Stimulated activated CD8-positive, alpha-beta memory T cell treated with anti-CD3 and anti-CD28 coated beads, Interleukin-4, amount 100 ng/mL, for 1 hour (primary cell): ENCODE measurements around the gene THBS2.
"Not testable (repeated sequence)": the region's sequence is repeated elsewhere in the genome, so short reads cannot be mapped to it uniquely, and the experiment has no call there.

ENCODE experiments used
- DNase-seq, 2 donors: peaks; one replicate each; pipeline ENCODE4 v3.0.0-alpha.2; 2020; ENCODE audit warnings: low read depth in 2 of 2, low spot score in 1 of 2

THBS2 gene

GRCh38 chr6:169232507-169232931, 21.1 kb downstream of the THBS2 start:
- no peak for DNase-seq

GRCh38 chr6:169231790-169232506, 21.7 kb downstream of the THBS2 start:
- no peak for DNase-seq

- DNase-seq, result no peak
Observed at GRCh38 chr6:169230946-169231789, 22.5 kb downstream of the THBS2 start.

- no peak for DNase-seq
Observed at GRCh38 chr6:169230322-169230665, 23.4 kb downstream of the THBS2 start.

- no peak for DNase-seq
Observed at GRCh38 chr6:169229615-169230321, 23.9 kb downstream of the THBS2 start.

- DNase-seq, result no peak
Observed at GRCh38 chr6:169227116-169227515, 26.5 kb downstream of the THBS2 start.

- no peak for DNase-seq
Observed at GRCh38 chr6:169225887-169226286, 27.8 kb downstream of the THBS2 start.

- no peak for DNase-seq
Observed at GRCh38 chr6:169225131-169225576, 28.5 kb downstream of the THBS2 start.

GRCh38 chr6:169224716-169225115, 28.9 kb downstream of the THBS2 start:
- DNase-seq, result no peak

- DNase-seq, result no peak
Observed at GRCh38 chr6:169224185-169224695, 29.4 kb downstream of the THBS2 start.

GRCh38 chr6:169223006-169223405, 30.6 kb downstream of the THBS2 start:
- DNase-seq, result no peak

GRCh38 chr6:169222126-169222525, 31.5 kb downstream of the THBS2 start:
- no peak for DNase-seq

- no peak for DNase-seq
Observed at GRCh38 chr6:169221264-169221663, 32.4 kb downstream of the THBS2 start.

- no peak for DNase-seq
Observed at GRCh38 chr6:169220068-169220964, 33.3 kb downstream of the THBS2 start.

- no peak for DNase-seq
Observed at GRCh38 chr6:169217972-169218371, 35.7 kb downstream of the THBS2 start.

- DNase-seq, result no peak
Observed at GRCh38 chr6:169216830-169217229, 36.8 kb downstream of the THBS2 start.

GRCh38 chr6:169215201-169215681, 38.4 kb downstream of the THBS2 start:
- no peak for DNase-seq

- not testable (repeated sequence) for DNase-seq
Observed at GRCh38 chr6:169214789-169215188, 38.9 kb downstream of the THBS2 start.

- DNase-seq, result no peak
Observed at GRCh38 chr6:169213814-169214520, 39.7 kb downstream of the THBS2 start.
